Measurements from ENCODE around the gene AQP3.
A peak's percentile ranks its signal among the peaks of the same experiment; 100 is the strongest.
"Not testable (repeated sequence)": the region's sequence is repeated elsewhere in the genome, so short reads cannot be mapped to it uniquely, and the experiment has no call there.

AQP3 gene

GRCh38 chr9:33446946-33447798 is at the start of gene AQP3:
Gene AQP3 (minus strand): TSS chr9:33447593. CDS start chr9:33447530, 63 bp downstream.
- Histone ChIP-seq H3K4me1 (ENCODE audit: control insufficient read depth, insufficient read depth, low read length) (peaks cover 37% of the 10 kb centered on the region), H3K4me3 (ENCODE audit: low read depth, low read length) (peak within 1 kb of the TSS; percentile 61), H3K36me3 (ENCODE audit: control insufficient read depth, insufficient read depth, low read length) (no peaks in the 10 kb centered on the region), H3K27me3 (ENCODE audit: control insufficient read depth, insufficient read depth, low read length) (peaks cover 26% of the 10 kb centered on the region), H3K9ac (ENCODE audit: low read length) (no peak within 1 kb of the TSS), H3K27ac (ENCODE audit: low read depth, low read length) (no peak within 1 kb of the TSS), H3K9me3 (ENCODE audit: control insufficient read depth, insufficient read depth, low read depth, low read length) (no peaks in the 10 kb centered on the region)

- not testable (repeated sequence) for H3K9me3 ChIP-seq (ENCODE audit: control insufficient read depth, insufficient read depth, low read depth, low read length); H3K4me1 ChIP-seq (ENCODE audit: control insufficient read depth, insufficient read depth, low read length); H3K27me3 ChIP-seq (ENCODE audit: control insufficient read depth, insufficient read depth, low read length); H3K36me3 ChIP-seq (ENCODE audit: control insufficient read depth, insufficient read depth, low read length); H3K9ac ChIP-seq (ENCODE audit: low read length); H3K4me3 ChIP-seq (ENCODE audit: low read depth, low read length); H3K27ac ChIP-seq (ENCODE audit: low read depth, low read length)
Measured at GRCh38 chr9:33493819-33494218, 46.4 kb upstream of the AQP3 start.

- H3K27me3 ChIP-seq (ENCODE audit: control insufficient read depth, insufficient read depth, low read length) = no peaks in the 10 kb centered on the region
- H3K4me1 ChIP-seq (ENCODE audit: control insufficient read depth, insufficient read depth, low read length) = no peaks in the 10 kb centered on the region
- no peaks in the 10 kb centered on the region for H3K36me3 ChIP-seq (ENCODE audit: control insufficient read depth, insufficient read depth, low read length)
- H3K9ac ChIP-seq (ENCODE audit: low read length) = no peak overlapping the region
- no peak overlapping the region for H3K4me3 ChIP-seq (ENCODE audit: low read depth, low read length)
- H3K27ac ChIP-seq (ENCODE audit: low read depth, low read length) = no peak overlapping the region
- H3K9me3 ChIP-seq (ENCODE audit: control insufficient read depth, insufficient read depth, low read depth, low read length) = no peaks in the 10 kb centered on the region
Measured at GRCh38 chr9:33489066-33489465, 41.7 kb upstream of the AQP3 start.

- H3K36me3 ChIP-seq (ENCODE audit: control insufficient read depth, insufficient read depth, low read length); H3K27ac ChIP-seq (ENCODE audit: low read depth, low read length); H3K9me3 ChIP-seq (ENCODE audit: control insufficient read depth, insufficient read depth, low read depth, low read length); H3K9ac ChIP-seq (ENCODE audit: low read length); H3K27me3 ChIP-seq (ENCODE audit: control insufficient read depth, insufficient read depth, low read length); H3K4me1 ChIP-seq (ENCODE audit: control insufficient read depth, insufficient read depth, low read length); H3K4me3 ChIP-seq (ENCODE audit: low read depth, low read length): not testable (repeated sequence)
Measured at GRCh38 chr9:33485312-33485711, 37.9 kb upstream of the AQP3 start.

GRCh38 chr9:33480976-33481375 is 33.6 kb upstream of the AQP3 start:
- Histone ChIP-seq H3K9me3 (ENCODE audit: control insufficient read depth, insufficient read depth, low read depth, low read length) (no peaks in the 10 kb centered on the region), H3K4me3 (ENCODE audit: low read depth, low read length) (no peak overlapping the region), H3K4me1 (ENCODE audit: control insufficient read depth, insufficient read depth, low read length) (no peaks in the 10 kb centered on the region), H3K9ac (ENCODE audit: low read length) (no peak overlapping the region), H3K36me3 (ENCODE audit: control insufficient read depth, insufficient read depth, low read length) (no peaks in the 10 kb centered on the region), H3K27ac (ENCODE audit: low read depth, low read length) (no peak overlapping the region), H3K27me3 (ENCODE audit: control insufficient read depth, insufficient read depth, low read length) (no peaks in the 10 kb centered on the region)

- Histone ChIP-seq H3K27ac (ENCODE audit: low read depth, low read length) (no peak overlapping the region), H3K36me3 (ENCODE audit: control insufficient read depth, insufficient read depth, low read length) (no peaks in the 10 kb centered on the region), H3K4me3 (ENCODE audit: low read depth, low read length) (no peak overlapping the region), H3K9ac (ENCODE audit: low read length) (no peak overlapping the region), H3K4me1 (ENCODE audit: control insufficient read depth, insufficient read depth, low read length) (no peaks in the 10 kb centered on the region), H3K9me3 (ENCODE audit: control insufficient read depth, insufficient read depth, low read depth, low read length) (no peaks in the 10 kb centered on the region), H3K27me3 (ENCODE audit: control insufficient read depth, insufficient read depth, low read length) (no peaks in the 10 kb centered on the region)
Measured at GRCh38 chr9:33480106-33480505, 32.7 kb upstream of the AQP3 start.

GRCh38 chr9:33476503-33476902 is 29.1 kb upstream of the AQP3 start:
- Histone ChIP-seq H3K27me3 (ENCODE audit: control insufficient read depth, insufficient read depth, low read length) (no peaks in the 10 kb centered on the region), H3K4me3 (ENCODE audit: low read depth, low read length) (no peak overlapping the region), H3K36me3 (ENCODE audit: control insufficient read depth, insufficient read depth, low read length) (peaks cover 9% of the 10 kb centered on the region), H3K4me1 (ENCODE audit: control insufficient read depth, insufficient read depth, low read length) (no peaks in the 10 kb centered on the region), H3K27ac (ENCODE audit: low read depth, low read length) (no peak overlapping the region), H3K9me3 (ENCODE audit: control insufficient read depth, insufficient read depth, low read depth, low read length) (no peaks in the 10 kb centered on the region), H3K9ac (ENCODE audit: low read length) (no peak overlapping the region)

- Histone ChIP-seq H3K9me3 (ENCODE audit: control insufficient read depth, insufficient read depth, low read depth, low read length) (no peaks in the 10 kb centered on the region), H3K27ac (ENCODE audit: low read depth, low read length) (no peak overlapping the region), H3K9ac (ENCODE audit: low read length) (no peak overlapping the region), H3K4me1 (ENCODE audit: control insufficient read depth, insufficient read depth, low read length) (no peaks in the 10 kb centered on the region), H3K27me3 (ENCODE audit: control insufficient read depth, insufficient read depth, low read length) (no peaks in the 10 kb centered on the region), H3K4me3 (ENCODE audit: low read depth, low read length) (no peak overlapping the region), H3K36me3 (ENCODE audit: control insufficient read depth, insufficient read depth, low read length) (peaks cover 18% of the 10 kb centered on the region)
Measured at GRCh38 chr9:33475357-33475756, 28.0 kb upstream of the AQP3 start.

GRCh38 chr9:33473643-33474352 is 26.4 kb upstream of the AQP3 start, which contains the start of gene NOL6:
Gene NOL6 (minus strand): TSS chr9:33473924. CDS start chr9:33473842, 82 bp downstream.
- H3K27me3 ChIP-seq (ENCODE audit: control insufficient read depth, insufficient read depth, low read length) = no peaks in the 10 kb centered on the region
- H3K4me3 ChIP-seq (ENCODE audit: low read depth, low read length) = peak within 1 kb of the TSS; percentile 87
- H3K9ac ChIP-seq (ENCODE audit: low read length) = peak within 1 kb of the TSS; percentile 87
- no peaks in the 10 kb centered on the region for H3K4me1 ChIP-seq (ENCODE audit: control insufficient read depth, insufficient read depth, low read length)
- no peaks in the 10 kb centered on the region for H3K9me3 ChIP-seq (ENCODE audit: control insufficient read depth, insufficient read depth, low read depth, low read length)
- H3K36me3 ChIP-seq (ENCODE audit: control insufficient read depth, insufficient read depth, low read length) = peaks cover 32% of the 10 kb centered on the region
- peak within 1 kb of the TSS; percentile 12; the same call in 1 of the 2 replicates for H3K27ac ChIP-seq (ENCODE audit: low read depth, low read length)

- Histone ChIP-seq H3K4me3 (ENCODE audit: low read depth, low read length) (peak overlapping the region; percentile 87), H3K9me3 (ENCODE audit: control insufficient read depth, insufficient read depth, low read depth, low read length) (no peaks in the 10 kb centered on the region), H3K4me1 (ENCODE audit: control insufficient read depth, insufficient read depth, low read length) (no peaks in the 10 kb centered on the region), H3K36me3 (ENCODE audit: control insufficient read depth, insufficient read depth, low read length) (peaks cover 40% of the 10 kb centered on the region), H3K9ac (ENCODE audit: low read length) (peak overlapping the region; percentile 87), H3K27me3 (ENCODE audit: control insufficient read depth, insufficient read depth, low read length) (no peaks in the 10 kb centered on the region), H3K27ac (ENCODE audit: low read depth, low read length) (peak overlapping the region; percentile 12; the same call in 1 of the 2 replicates)
Measured at GRCh38 chr9:33472881-33473615, 25.7 kb upstream of the AQP3 start.
